Measurements from ENCODE around the gene ADPRM.

The ADPRM gene

GRCh38 chr17:10725262-10725661 lies 27.9 kb downstream of the ADPRM start:
- no peak overlapping the region for H2AK5ac ChIP-seq (ENCODE audit: low read length)
- no peaks in the 10 kb centered on the region for H3K36me3 ChIP-seq (ENCODE audit: control insufficient read depth, insufficient read depth, low read length)
- H3K4me1 ChIP-seq (ENCODE audit: control insufficient read depth, low read depth, low read length), result no peaks in the 10 kb centered on the region
- no peak for DNase-seq
- no peak overlapping the region for H3K56ac ChIP-seq (ENCODE audit: low read length)
- no peak overlapping the region for H3K27ac ChIP-seq (ENCODE audit: low read depth, low read length)
- H3K4ac ChIP-seq (ENCODE audit: low read depth, low read length), result no peak overlapping the region
- H3K18ac ChIP-seq (ENCODE audit: low read length), result no peak overlapping the region
- no peak overlapping the region for H3K4me2 ChIP-seq (ENCODE audit: low read length)
- H2BK15ac ChIP-seq (replicated peaks; ENCODE audit: low read depth), result no peak overlapping the region
- H3K9ac ChIP-seq (ENCODE audit: low read length), result no peak overlapping the region
- WGBS (ENCODE audit: extremely low coverage, insufficient coverage, low lambda C conversion rate), result no CpG with 5 or more reads among the region's 3 CpGs
- no peaks in the 10 kb centered on the region for H3K27me3 ChIP-seq (ENCODE audit: insufficient read depth, low read length, poor library complexity)
- H3K79me1 ChIP-seq (ENCODE audit: low read length), result no peaks in the 10 kb centered on the region
- H2BK120ac ChIP-seq (ENCODE audit: low read depth, low read length), result no peak overlapping the region
- H4K5ac ChIP-seq (ENCODE audit: low read length), result no peak overlapping the region
- H4K8ac ChIP-seq (ENCODE audit: low read depth, low read length), result no peak overlapping the region
- no peak overlapping the region for H3K23ac ChIP-seq (ENCODE audit: low read length)
- no peak overlapping the region for H2BK5ac ChIP-seq (ENCODE audit: low read length)
- H3K4me3 ChIP-seq (ENCODE audit: low read length), result no peak overlapping the region
- no peaks in the 10 kb centered on the region for H3K79me2 ChIP-seq (ENCODE audit: control insufficient read depth, insufficient read depth, low read length)

- H3K4me2 ChIP-seq (ENCODE audit: low read length), result no peak overlapping the region
These were observed 28.8 kb downstream of the ADPRM start for GRCh38 chr17:10726196-10726595.

GRCh38 chr17:10727192-10727591 lies 29.8 kb downstream of the ADPRM start:
- Histone ChIP-seq H3K18ac (ENCODE audit: low read length) (no peak overlapping the region), H4K5ac (ENCODE audit: low read length) (no peak overlapping the region), H3K23ac (ENCODE audit: low read length) (no peak overlapping the region), H3K4me3 (ENCODE audit: low read length) (no peak overlapping the region), H3K36me3 (ENCODE audit: control insufficient read depth, insufficient read depth, low read length) (no peaks in the 10 kb centered on the region), H3K9ac (ENCODE audit: low read length) (no peak overlapping the region), H3K27ac (ENCODE audit: low read depth, low read length) (no peak overlapping the region), H2BK120ac (ENCODE audit: low read depth, low read length) (no peak overlapping the region), H2BK5ac (ENCODE audit: low read length) (no peak overlapping the region), H3K4me1 (ENCODE audit: control insufficient read depth, low read depth, low read length) (no peaks in the 10 kb centered on the region), H3K79me2 (ENCODE audit: control insufficient read depth, insufficient read depth, low read length) (no peaks in the 10 kb centered on the region), H2AK5ac (ENCODE audit: low read length) (no peak overlapping the region), H3K27me3 (ENCODE audit: insufficient read depth, low read length, poor library complexity) (no peaks in the 10 kb centered on the region), H3K79me1 (ENCODE audit: low read length) (no peaks in the 10 kb centered on the region), H3K4me2 (ENCODE audit: low read length) (no peak overlapping the region), H3K4ac (ENCODE audit: low read depth, low read length) (no peak overlapping the region), H3K56ac (ENCODE audit: low read length) (no peak overlapping the region), H2BK15ac (replicated peaks; ENCODE audit: low read depth) (no peak overlapping the region), H4K8ac (ENCODE audit: low read depth, low read length) (no peak overlapping the region)
- DNase-seq, result no peak
- whole genome bisulfite sequencing (ENCODE audit: extremely low coverage, insufficient coverage, low lambda C conversion rate), result no CpG with 5 or more reads among the region's 5 CpGs

More at GRCh38 chr17:10726196-10726595, 28.8 kb downstream of the ADPRM start:
- Histone ChIP-seq H3K56ac (ENCODE audit: low read length) (no peak overlapping the region), H3K4ac (ENCODE audit: low read depth, low read length) (no peak overlapping the region), H2BK120ac (ENCODE audit: low read depth, low read length) (no peak overlapping the region), H4K8ac (ENCODE audit: low read depth, low read length) (no peak overlapping the region), H2AK5ac (ENCODE audit: low read length) (no peak overlapping the region), H2BK15ac (replicated peaks; ENCODE audit: low read depth) (no peak overlapping the region), H3K79me2 (ENCODE audit: control insufficient read depth, insufficient read depth, low read length) (no peaks in the 10 kb centered on the region), H3K36me3 (ENCODE audit: control insufficient read depth, insufficient read depth, low read length) (no peaks in the 10 kb centered on the region), H3K4me3 (ENCODE audit: low read length) (no peak overlapping the region), H3K9ac (ENCODE audit: low read length) (no peak overlapping the region), H3K23ac (ENCODE audit: low read length) (no peak overlapping the region), H3K79me1 (ENCODE audit: low read length) (no peaks in the 10 kb centered on the region), H4K5ac (ENCODE audit: low read length) (no peak overlapping the region), H3K4me1 (ENCODE audit: control insufficient read depth, low read depth, low read length) (no peaks in the 10 kb centered on the region), H2BK5ac (ENCODE audit: low read length) (no peak overlapping the region), H3K27me3 (ENCODE audit: insufficient read depth, low read length, poor library complexity) (no peaks in the 10 kb centered on the region), H3K18ac (ENCODE audit: low read length) (no peak overlapping the region), H3K27ac (ENCODE audit: low read depth, low read length) (no peak overlapping the region)
- WGBS (ENCODE audit: extremely low coverage, insufficient coverage, low lambda C conversion rate), result no CpG with 5 or more reads among the region's 2 CpGs
- no peak for DNase-seq

GRCh38 chr17:10728331-10728892 lies 31.0 kb downstream of the ADPRM start:
- Histone ChIP-seq H2AK5ac (ENCODE audit: low read length) (no peak overlapping the region), H3K18ac (ENCODE audit: low read length) (no peak overlapping the region), H3K4me3 (ENCODE audit: low read length) (no peak overlapping the region), H4K8ac (ENCODE audit: low read depth, low read length) (no peak overlapping the region), H2BK120ac (ENCODE audit: low read depth, low read length) (no peak overlapping the region), H3K9ac (ENCODE audit: low read length) (no peak overlapping the region), H3K36me3 (ENCODE audit: control insufficient read depth, insufficient read depth, low read length) (no peaks in the 10 kb centered on the region), H3K4me2 (ENCODE audit: low read length) (no peak overlapping the region), H3K56ac (ENCODE audit: low read length) (no peak overlapping the region), H3K23ac (ENCODE audit: low read length) (no peak overlapping the region), H3K79me1 (ENCODE audit: low read length) (no peaks in the 10 kb centered on the region), H4K5ac (ENCODE audit: low read length) (no peak overlapping the region), H3K79me2 (ENCODE audit: control insufficient read depth, insufficient read depth, low read length) (no peaks in the 10 kb centered on the region), H3K27me3 (ENCODE audit: insufficient read depth, low read length, poor library complexity) (no peaks in the 10 kb centered on the region), H2BK5ac (ENCODE audit: low read length) (no peak overlapping the region), H2BK15ac (replicated peaks; ENCODE audit: low read depth) (no peak overlapping the region), H3K27ac (ENCODE audit: low read depth, low read length) (no peak overlapping the region), H3K4me1 (ENCODE audit: control insufficient read depth, low read depth, low read length) (no peaks in the 10 kb centered on the region), H3K4ac (ENCODE audit: low read depth, low read length) (no peak overlapping the region)
- WGBS (ENCODE audit: extremely low coverage, insufficient coverage, low lambda C conversion rate), result no CpG with 5 or more reads among the region's 10 CpGs
- no peak for DNase-seq

- Histone ChIP-seq H3K9ac (ENCODE audit: low read length) (peak within 1 kb of the TSS; percentile 68), H3K18ac (ENCODE audit: low read length) (peak within 1 kb of the TSS; percentile 23), H3K27me3 (ENCODE audit: insufficient read depth, low read length, poor library complexity) (no peaks in the 10 kb centered on the region), H3K56ac (ENCODE audit: low read length) (peak within 1 kb of the TSS; percentile 86), H3K79me1 (ENCODE audit: low read length) (no peaks in the 10 kb centered on the region), H2BK15ac (replicated peaks; ENCODE audit: low read depth) (no peak within 1 kb of the TSS), H3K23ac (ENCODE audit: low read length) (peak within 1 kb of the TSS; percentile 20), H4K8ac (ENCODE audit: low read depth, low read length) (no peak within 1 kb of the TSS), H3K36me3 (ENCODE audit: control insufficient read depth, insufficient read depth, low read length) (no peaks in the 10 kb centered on the region), H3K79me2 (ENCODE audit: control insufficient read depth, insufficient read depth, low read length) (no peaks in the 10 kb centered on the region), H3K4me2 (ENCODE audit: low read length) (peak within 1 kb of the TSS; percentile 83), H3K4me1 (ENCODE audit: control insufficient read depth, low read depth, low read length) (no peaks in the 10 kb centered on the region), H2BK120ac (ENCODE audit: low read depth, low read length) (no peak within 1 kb of the TSS), H3K27ac (ENCODE audit: low read depth, low read length) (no peak within 1 kb of the TSS), H2AK5ac (ENCODE audit: low read length) (no peak within 1 kb of the TSS), H3K4me3 (ENCODE audit: low read length) (peak within 1 kb of the TSS; percentile 11), H4K5ac (ENCODE audit: low read length) (no peak within 1 kb of the TSS), H3K4ac (ENCODE audit: low read depth, low read length) (peak within 1 kb of the TSS; percentile 43), H2BK5ac (ENCODE audit: low read length) (peak within 1 kb of the TSS; percentile 11)
- DNase-seq, result peak; percentile 87
- no CpG with 5 or more reads among the region's 79 CpGs for WGBS (ENCODE audit: extremely low coverage, insufficient coverage, low lambda C conversion rate)
These were observed 32.2 kb downstream of the ADPRM start, which contains the start of gene TMEM220 for GRCh38 chr17:10729334-10730193. Gene TMEM220, minus strand, starts transcription at chr17:10730023. Its CDS starts 172 bp downstream, at chr17:10729851.

All from mesendoderm (in vitro differentiated cells).